Ishikawa (cell line): ENCODE results near the gene MUSTN1.
A peak's percentile ranks its signal among the peaks of the same experiment; 100 is the strongest.

Experiments used
- CEBPB ChIP-seq: IDR thresholded peaks from 2 replicates; pipeline ENCODE4 v1.6.1; 2012
- CREB1 ChIP-seq: IDR thresholded peaks from 2 replicates; pipeline ENCODE4 v1.6.1; 2012; ENCODE audit warnings: low read depth
- EGR1 ChIP-seq: IDR thresholded peaks from 2 replicates; pipeline ENCODE4 v1.6.1; 2012
- EP300 ChIP-seq: IDR thresholded peaks from 2 replicates; pipeline ENCODE4 v1.6.1; 2012; ENCODE audit warnings: borderline replicate concordance
- FOXM1 ChIP-seq: IDR thresholded peaks from 2 replicates; pipeline ENCODE4 v1.6.1; 2012; ENCODE audit warnings: low read depth, borderline replicate concordance
- NFIC ChIP-seq: IDR thresholded peaks from 2 replicates; pipeline ENCODE4 v1.6.1; 2012
- RAD21 ChIP-seq: IDR thresholded peaks from 2 replicates; pipeline ENCODE4 v1.6.1; 2012; ENCODE audit warnings: low read depth
- TAF1 ChIP-seq: IDR thresholded peaks from 2 replicates; pipeline ENCODE4 v1.6.1; 2012; ENCODE audit warnings: low read depth, mild to moderate bottlenecking
- TCF12 ChIP-seq: IDR thresholded peaks from 2 replicates; pipeline ENCODE4 v1.6.1; 2012; ENCODE audit warnings: low read depth
- TEAD4 ChIP-seq: IDR thresholded peaks from 2 replicates; pipeline ENCODE4 v1.6.1; 2012
- YY1 ChIP-seq: IDR thresholded peaks from 2 replicates; pipeline ENCODE4 v1.6.1; 2012; ENCODE audit warnings: low read depth
- ZBTB7A ChIP-seq: IDR thresholded peaks from 2 replicates; pipeline ENCODE4 v1.6.1; 2012; ENCODE audit warnings: low read depth
- TF ChIP-seq, protein P1 (sequence below): IDR thresholded peaks from 2 replicates; pipeline ENCODE4 v1.6.1; 2012; ENCODE audit warnings: low read depth, mild to moderate bottlenecking
- TF ChIP-seq, protein P2 (sequence below): IDR thresholded peaks from 2 replicates; pipeline ENCODE4 v1.6.1; 2012
- TF ChIP-seq, protein P3 (sequence below): IDR thresholded peaks from 2 replicates; pipeline ENCODE4 v1.6.1; 2012

Gene MUSTN1

DNA sequence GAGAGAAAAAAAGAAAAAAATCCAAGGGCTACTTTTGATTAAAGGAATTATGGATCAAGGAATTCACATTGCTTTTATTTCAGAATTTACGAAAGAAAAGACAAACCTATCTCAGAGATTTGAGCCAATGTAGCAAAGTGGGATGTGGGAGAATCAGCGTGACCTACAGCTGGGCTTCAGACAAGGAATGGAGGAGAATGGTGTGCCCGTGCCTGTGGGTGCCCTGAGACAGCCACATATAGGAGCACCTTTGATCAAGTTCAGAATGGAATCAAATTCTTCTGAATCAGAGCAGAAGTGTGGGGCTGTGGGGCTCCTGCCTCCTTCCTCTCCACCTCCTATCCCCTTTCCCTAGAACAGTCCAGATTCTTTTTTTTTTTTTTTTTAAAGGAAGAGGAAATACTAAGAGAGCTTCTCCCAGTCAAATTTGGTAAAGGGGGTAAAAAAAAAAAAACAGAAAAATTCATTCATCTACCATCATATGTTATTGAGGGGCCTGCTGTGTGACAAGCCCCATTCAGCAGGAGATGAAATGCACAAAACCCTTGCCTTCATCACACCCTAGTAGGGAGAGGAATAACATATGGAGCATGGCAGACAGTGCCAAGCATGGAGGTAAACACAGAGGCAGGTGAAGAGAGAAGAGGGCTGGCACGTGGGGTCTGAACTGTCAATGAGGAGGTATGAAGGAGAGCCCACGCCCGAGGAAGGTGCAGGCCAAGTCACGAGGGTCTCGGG lies 25.0 kb upstream of the MUSTN1 start:
- TF ChIP-seq, protein P1, sequence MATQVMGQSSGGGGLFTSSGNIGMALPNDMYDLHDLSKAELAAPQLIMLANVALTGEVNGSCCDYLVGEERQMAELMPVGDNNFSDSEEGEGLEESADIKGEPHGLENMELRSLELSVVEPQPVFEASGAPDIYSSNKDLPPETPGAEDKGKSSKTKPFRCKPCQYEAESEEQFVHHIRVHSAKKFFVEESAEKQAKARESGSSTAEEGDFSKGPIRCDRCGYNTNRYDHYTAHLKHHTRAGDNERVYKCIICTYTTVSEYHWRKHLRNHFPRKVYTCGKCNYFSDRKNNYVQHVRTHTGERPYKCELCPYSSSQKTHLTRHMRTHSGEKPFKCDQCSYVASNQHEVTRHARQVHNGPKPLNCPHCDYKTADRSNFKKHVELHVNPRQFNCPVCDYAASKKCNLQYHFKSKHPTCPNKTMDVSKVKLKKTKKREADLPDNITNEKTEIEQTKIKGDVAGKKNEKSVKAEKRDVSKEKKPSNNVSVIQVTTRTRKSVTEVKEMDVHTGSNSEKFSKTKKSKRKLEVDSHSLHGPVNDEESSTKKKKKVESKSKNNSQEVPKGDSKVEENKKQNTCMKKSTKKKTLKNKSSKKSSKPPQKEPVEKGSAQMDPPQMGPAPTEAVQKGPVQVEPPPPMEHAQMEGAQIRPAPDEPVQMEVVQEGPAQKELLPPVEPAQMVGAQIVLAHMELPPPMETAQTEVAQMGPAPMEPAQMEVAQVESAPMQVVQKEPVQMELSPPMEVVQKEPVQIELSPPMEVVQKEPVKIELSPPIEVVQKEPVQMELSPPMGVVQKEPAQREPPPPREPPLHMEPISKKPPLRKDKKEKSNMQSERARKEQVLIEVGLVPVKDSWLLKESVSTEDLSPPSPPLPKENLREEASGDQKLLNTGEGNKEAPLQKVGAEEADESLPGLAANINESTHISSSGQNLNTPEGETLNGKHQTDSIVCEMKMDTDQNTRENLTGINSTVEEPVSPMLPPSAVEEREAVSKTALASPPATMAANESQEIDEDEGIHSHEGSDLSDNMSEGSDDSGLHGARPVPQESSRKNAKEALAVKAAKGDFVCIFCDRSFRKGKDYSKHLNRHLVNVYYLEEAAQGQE: no peak
- no peak for TF ChIP-seq TEAD4
- TF ChIP-seq, protein P2, sequence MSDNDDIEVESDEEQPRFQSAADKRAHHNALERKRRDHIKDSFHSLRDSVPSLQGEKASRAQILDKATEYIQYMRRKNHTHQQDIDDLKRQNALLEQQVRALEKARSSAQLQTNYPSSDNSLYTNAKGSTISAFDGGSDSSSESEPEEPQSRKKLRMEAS: no peak
- no peak for TF ChIP-seq RAD21
- TF ChIP-seq ZBTB7A: no peak
- TF ChIP-seq YY1: no peak

DNA sequence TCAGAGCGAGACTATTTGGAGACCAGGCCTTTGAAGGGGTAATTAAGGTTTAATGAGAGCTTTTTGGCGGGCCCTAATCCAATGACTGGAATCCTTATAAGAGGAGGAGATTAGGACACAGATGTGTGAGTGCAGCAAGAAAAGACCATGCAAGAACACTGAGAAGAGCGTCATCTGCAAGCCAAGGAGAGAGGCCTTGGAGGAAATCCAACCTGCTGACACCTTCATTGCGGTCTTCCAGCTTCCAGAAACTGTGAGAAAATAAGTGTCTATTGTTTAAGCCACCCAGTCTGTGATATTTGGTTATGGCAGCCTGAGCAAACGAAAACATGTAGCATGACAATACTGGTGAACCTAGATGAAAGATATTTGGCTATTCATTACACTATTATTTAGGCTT lies 23.0 kb upstream of the MUSTN1 start:
- TF ChIP-seq RAD21 (no peak), TCF12 (no peak), TEAD4 (no peak), CEBPB (no peak), CREB1 (no peak), EP300 (no peak), EGR1 (no peak), NFIC (no peak), YY1 (no peak), TAF1 (no peak), ZBTB7A (no peak), FOXM1 (no peak)
- TF ChIP-seq, protein P3, sequence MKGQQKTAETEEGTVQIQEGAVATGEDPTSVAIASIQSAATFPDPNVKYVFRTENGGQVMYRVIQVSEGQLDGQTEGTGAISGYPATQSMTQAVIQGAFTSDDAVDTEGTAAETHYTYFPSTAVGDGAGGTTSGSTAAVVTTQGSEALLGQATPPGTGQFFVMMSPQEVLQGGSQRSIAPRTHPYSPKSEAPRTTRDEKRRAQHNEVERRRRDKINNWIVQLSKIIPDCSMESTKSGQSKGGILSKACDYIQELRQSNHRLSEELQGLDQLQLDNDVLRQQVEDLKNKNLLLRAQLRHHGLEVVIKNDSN: no peak
- TF ChIP-seq, protein P2: no peak
- TF ChIP-seq, protein P1: no peak

DNA sequence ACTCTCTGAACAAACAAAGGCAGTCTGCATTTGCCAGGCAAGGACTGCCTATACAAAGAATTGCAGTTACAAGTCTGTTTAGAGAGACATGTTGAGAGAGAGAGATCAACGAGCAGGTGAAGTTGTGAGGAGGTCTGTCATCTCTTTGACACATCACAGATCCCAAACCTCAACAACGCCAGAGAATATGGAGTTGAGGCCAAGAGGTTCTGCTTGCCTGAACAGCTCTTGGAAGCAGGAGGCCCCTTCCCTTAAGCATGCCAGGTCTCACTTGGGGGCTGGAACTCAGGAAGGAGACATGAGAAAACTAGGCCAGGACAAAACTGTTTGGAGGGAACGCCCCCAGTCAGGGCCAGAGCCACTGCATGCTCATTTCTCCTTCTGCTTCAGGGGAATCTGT lies 22.3 kb upstream of the MUSTN1 start:
- TF ChIP-seq CEBPB: no peak
- TF ChIP-seq, protein P2: no peak

DNA sequence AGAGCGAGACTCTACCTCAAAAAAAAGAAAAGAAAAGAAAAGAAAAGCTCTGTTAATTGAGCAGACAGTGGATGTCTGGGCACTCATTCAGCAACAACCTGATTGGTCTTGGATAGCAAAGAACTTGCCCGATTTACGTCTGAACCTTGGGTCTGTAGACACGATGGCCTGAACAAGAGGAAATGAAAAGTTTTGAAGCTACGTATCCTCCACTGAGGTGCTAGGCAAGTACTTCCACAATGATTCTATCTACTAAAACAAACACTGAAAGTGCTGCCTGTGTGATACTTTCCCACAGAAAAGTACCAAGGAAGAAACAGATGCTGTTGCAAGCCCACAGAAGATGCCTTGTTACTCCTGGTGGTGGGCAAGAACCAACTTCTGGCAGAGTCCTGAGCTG lies 21.8 kb upstream of the MUSTN1 start:
- TF ChIP-seq YY1 (no peak), TAF1 (no peak), EP300 (no peak), TEAD4 (no peak), EGR1 (no peak), NFIC (no peak), CREB1 (no peak)
- TF ChIP-seq, protein P3: no peak

DNA sequence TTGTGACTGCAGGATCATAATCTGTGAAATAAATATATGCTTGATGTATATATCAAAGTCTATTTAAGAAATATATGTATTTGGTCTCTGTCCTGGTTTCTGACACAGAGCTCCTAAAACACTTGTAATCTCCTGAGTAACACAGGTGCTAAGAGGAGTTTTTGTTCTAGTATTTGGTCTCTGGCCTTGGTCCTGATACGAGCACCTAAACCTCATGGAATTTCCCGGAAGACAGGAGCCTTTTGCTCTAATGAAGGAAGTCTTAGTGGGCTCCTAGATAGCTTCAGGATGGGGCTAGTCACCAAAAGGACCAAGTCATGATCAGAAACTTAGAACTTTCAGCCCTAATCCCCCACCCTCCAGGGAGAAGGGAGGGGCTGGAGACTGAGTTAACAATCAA lies 19.2 kb upstream of the MUSTN1 start:
- no peak for TF ChIP-seq RAD21
- TF ChIP-seq, protein P1: peak; percentile 83
